ENCODE measurements around the gene ASB18. TPM values are rescaled to one million over a fixed set of nuclear protein-coding genes. Genes with fewer than 3 reads are reported as not detected.

The ASB18 gene
- total RNA-seq, 4 donors from 2014 or later: not detected

DNA sequence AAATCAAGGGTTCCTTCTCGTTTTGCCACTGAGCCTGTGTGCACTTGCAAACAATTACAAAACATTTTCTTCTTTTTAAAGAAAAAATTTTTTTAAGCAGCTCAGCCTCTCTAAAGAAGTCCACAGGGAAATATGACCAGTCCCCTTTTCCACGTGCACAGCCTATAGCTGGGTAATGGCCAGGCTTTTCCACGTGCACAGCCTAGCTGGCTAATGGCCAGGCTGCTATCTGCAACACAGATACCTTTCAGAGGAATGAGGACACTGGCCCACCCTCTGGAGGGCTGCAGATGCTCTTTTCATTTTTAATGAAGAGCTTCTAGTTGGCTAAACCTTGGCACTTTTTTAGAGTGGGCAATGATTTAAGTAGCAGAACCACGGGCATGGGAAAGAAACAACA, 46.3 kb downstream of the ASB18 start:
- intact Hi-C loops (cut with DNase I): no loop called here
- 36% methylated on average over 4 of the region's 4 CpGs for WGBS, 2 donors
- Histone ChIP-seq H3K27me3 (no peaks in the 10 kb centered on the region), H3K36me3 (no peaks in the 10 kb centered on the region), H3K9me3 (no peaks in the 10 kb centered on the region), H3K4me3 (replicated peaks in 1 of 3) (no peak overlapping the region), H3K4me1 (no peaks in the 10 kb centered on the region), H3K27ac (no peak overlapping the region)
- DNase-seq: no peak
- TF ChIP-seq POLR2A (IDR thresholded peaks at IDR 0.05): no peak
- TF ChIP-seq, protein P1, sequence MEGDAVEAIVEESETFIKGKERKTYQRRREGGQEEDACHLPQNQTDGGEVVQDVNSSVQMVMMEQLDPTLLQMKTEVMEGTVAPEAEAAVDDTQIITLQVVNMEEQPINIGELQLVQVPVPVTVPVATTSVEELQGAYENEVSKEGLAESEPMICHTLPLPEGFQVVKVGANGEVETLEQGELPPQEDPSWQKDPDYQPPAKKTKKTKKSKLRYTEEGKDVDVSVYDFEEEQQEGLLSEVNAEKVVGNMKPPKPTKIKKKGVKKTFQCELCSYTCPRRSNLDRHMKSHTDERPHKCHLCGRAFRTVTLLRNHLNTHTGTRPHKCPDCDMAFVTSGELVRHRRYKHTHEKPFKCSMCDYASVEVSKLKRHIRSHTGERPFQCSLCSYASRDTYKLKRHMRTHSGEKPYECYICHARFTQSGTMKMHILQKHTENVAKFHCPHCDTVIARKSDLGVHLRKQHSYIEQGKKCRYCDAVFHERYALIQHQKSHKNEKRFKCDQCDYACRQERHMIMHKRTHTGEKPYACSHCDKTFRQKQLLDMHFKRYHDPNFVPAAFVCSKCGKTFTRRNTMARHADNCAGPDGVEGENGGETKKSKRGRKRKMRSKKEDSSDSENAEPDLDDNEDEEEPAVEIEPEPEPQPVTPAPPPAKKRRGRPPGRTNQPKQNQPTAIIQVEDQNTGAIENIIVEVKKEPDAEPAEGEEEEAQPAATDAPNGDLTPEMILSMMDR (IDR thresholded peaks at IDR 0.05): no peak

DNA sequence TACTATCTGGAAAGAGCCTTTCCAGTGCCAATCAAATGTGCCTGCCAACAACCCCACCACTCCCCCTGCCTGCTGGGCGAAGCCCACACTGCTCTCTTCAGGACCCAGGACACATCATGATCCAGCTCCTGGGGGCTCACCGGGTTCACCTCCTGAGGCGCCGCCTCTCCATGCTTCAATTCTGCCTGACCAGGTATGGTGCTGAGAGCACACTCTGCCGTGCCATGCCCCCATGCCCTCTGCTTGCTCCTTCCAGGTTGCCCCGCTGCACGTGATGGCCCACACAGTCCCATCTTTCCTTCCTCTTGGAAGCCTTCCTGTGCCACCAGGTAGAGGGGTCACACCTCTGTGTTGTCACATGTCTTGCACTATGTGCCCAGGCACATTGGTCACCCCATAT, 47.5 kb downstream of the ASB18 start:
- DNase-seq: no peak
- intact Hi-C loops (cut with DNase I): no loop called here
- Histone ChIP-seq H3K4me3 (replicated peaks in 1 of 3) (no peak overlapping the region), H3K4me1 (no peaks in the 10 kb centered on the region), H3K27ac (no peak overlapping the region), H3K9me3 (no peaks in the 10 kb centered on the region), H3K27me3 (no peaks in the 10 kb centered on the region), H3K36me3 (no peaks in the 10 kb centered on the region)
- no peak for TF ChIP-seq POLR2A (IDR thresholded peaks at IDR 0.05)
- TF ChIP-seq, protein P1 (IDR thresholded peaks at IDR 0.05): no peak
- WGBS, 2 donors: 90 to 95% methylated on average over 7 of the region's 7 CpGs

DNA sequence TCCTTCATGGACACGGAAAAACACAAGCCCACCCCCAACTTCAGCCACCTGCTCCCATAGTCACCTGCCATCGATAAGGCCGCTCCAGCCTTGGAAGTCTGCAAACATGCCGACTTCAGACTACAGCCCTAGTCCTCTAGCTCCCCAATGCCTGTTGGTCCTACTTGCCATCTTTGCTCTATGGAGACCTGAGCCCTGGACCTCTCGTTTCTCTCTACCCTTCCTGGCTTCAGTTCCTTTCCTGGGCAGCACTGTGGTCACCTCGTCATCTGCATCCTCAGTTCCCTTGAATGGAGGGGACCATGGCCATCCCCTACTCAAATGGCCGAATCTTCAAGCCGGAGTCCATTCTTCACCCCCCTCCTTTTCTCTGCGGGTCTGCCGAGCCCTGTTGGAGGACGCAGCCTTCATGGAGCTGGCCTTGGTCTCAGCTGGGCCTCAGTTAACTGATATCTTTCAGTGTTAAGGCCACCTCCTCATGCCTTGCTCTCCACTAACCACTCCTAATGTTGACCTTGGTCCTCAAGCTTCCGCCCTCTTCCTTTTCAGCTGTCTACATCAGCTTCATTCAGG, 48.4 kb downstream of the ASB18 start:
- Histone ChIP-seq H3K27ac (no peak overlapping the region), H3K27me3 (no peaks in the 10 kb centered on the region), H3K9me3 (no peaks in the 10 kb centered on the region), H3K4me3 (replicated peaks in 1 of 3) (no peak overlapping the region), H3K4me1 (no peaks in the 10 kb centered on the region), H3K36me3 (no peaks in the 10 kb centered on the region)
- no peak for TF ChIP-seq POLR2A (IDR thresholded peaks at IDR 0.05)
- intact Hi-C loops (cut with DNase I): no loop called here
- 93 to 94% methylated on average over 12 of the region's 12 CpGs for WGBS, 2 donors
- no peak for DNase-seq

DNA sequence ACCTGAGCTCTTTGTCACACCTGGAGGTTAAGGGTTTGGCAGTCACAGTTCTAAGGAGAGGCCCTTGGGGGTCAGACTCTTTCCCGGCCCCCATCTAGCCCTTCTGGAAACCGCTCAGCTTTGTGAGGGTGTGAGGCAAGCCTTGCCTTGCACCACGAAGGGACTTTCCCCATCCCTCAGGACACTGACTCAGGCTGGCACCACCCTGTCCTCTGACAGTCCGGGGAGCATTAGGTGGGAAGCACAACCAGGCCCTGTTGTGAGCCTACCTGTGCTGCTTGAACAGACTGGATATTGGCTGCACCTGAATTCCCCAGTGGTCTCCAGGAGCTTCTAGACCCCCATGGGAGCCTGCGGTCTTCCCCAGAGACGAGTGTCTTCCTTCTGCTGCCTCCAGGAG, 49.0 kb downstream of the ASB18 start:
- Histone ChIP-seq H3K36me3 (no peaks in the 10 kb centered on the region), H3K9me3 (no peaks in the 10 kb centered on the region), H3K4me1 (no peaks in the 10 kb centered on the region), H3K27me3 (no peaks in the 10 kb centered on the region), H3K27ac (no peak overlapping the region), H3K4me3 (replicated peaks in 1 of 3) (no peak overlapping the region)
- no peak for TF ChIP-seq POLR2A (IDR thresholded peaks at IDR 0.05)
- TF ChIP-seq, protein P1 (IDR thresholded peaks at IDR 0.05): no peak
- intact Hi-C loops (cut with DNase I): no loop called here
- no peak for DNase-seq
- 86 to 100% methylated on average over 2 to 4 of the region's 6 CpGs for WGBS, 2 donors

DNA sequence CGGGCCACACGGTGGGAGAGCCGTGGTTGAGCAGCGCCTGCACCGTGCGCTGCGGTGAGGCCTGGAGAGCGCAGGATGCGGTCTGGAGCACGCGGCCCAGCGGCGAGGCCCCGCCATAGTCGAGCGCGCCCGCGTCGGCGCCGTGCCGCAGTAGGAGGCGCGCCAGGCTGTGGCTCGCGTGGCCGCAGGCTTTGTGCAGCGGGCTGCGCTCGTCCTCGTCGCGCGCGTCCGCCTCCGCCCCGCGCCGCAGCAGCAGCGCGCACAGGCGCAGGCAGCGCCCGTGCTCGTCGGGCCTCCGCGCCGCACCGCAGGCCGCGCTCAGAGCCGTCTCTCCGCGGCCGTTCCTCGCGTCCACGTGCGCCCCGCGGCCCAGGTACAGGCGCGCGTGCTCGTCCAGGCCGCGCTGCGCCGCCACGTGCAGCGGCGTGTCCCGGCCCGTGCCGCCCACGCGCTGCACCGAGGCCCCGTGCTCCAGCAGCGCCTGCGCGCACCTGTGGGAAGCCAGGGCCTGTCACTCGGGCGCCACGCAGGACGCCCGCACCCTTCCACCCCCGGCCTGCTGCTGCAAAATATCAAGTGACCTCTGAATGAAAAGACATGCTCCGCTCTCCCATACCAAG, 49.7 kb downstream of the ASB18 start:
- H3K4me1 ChIP-seq: no peaks in the 10 kb centered on the region
- H3K27me3 ChIP-seq: no peaks in the 10 kb centered on the region
- H3K27ac ChIP-seq: no peak overlapping the region
- H3K9me3 ChIP-seq: no peaks in the 10 kb centered on the region
- WGBS, 2 donors: 44 to 63% methylated on average over 15 to 26 of the region's 92 CpGs
- no peaks in the 10 kb centered on the region for H3K36me3 ChIP-seq
- intact Hi-C loops (cut with DNase I): no loop called here
- no peak for TF ChIP-seq POLR2A (IDR thresholded peaks at IDR 0.05)
- TF ChIP-seq, protein P1 (IDR thresholded peaks at IDR 0.05): no peak
- H3K4me3 ChIP-seq (replicated peaks in 1 of 3): no peak overlapping the region
- DNase-seq: no peak
